Measurements from ENCODE around the gene OSBPL9. TPM values are rescaled to one million over a fixed set of nuclear protein-coding genes. Genes with fewer than 3 reads are reported as not detected.

The OSBPL9 gene
- total RNA-seq, 1 experiment from 2014 or later, result 61.9 TPM

DNA sequence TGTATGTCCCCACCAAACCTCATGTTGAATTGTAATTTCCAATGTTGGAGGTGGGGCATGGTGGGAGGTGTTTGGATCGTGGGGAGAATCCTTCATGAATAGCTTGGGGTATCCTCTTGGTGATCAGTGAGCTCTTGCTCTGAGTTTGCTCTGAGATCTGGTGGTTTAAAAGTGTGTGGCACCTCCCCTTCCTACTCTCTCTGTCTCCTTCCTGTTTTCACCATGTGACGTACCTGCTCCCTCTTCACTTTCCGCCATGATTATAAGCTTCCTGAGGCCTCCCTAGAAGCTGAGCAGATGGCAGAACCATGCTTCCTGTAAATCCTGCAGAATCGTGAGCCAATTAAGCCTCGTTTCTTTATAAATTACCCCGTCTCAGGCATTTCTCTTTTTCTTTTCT lies 40.0 kb upstream of the OSBPL9 start:
- Histone ChIP-seq H3K36me3 (ENCODE audit: control insufficient read depth, insufficient read depth, low read length) (no peaks in the 10 kb centered on the region), H3K4me1 (no peaks in the 10 kb centered on the region), H3K4me3 (ENCODE audit: low read depth, low read length) (no peak overlapping the region), H3K9me3 (no peaks in the 10 kb centered on the region), H3K27me3 (replicated peaks; ENCODE audit: control insufficient read depth, insufficient read depth, low read length) (no peaks in the 10 kb centered on the region)
- intact Hi-C loops (cut with micrococcal nuclease; ENCODE audit: unreplicated experiment), result no loop called here
- Mint-ChIP-seq H3K9me3 (ENCODE audit: unreplicated experiment) (no peaks in the 10 kb centered on the region), H3K27me3 (ENCODE audit: insufficient read depth, unreplicated experiment) (no peaks in the 10 kb centered on the region), H3K27ac (ENCODE audit: unreplicated experiment) (no peak overlapping the region), H3K36me3 (ENCODE audit: insufficient read depth, unreplicated experiment) (no peaks in the 10 kb centered on the region), H3K4me1 (ENCODE audit: low read depth, unreplicated experiment) (no peaks in the 10 kb centered on the region), H3K4me3 (ENCODE audit: unreplicated experiment) (no peak overlapping the region)
- CTCF ChIA-PET, result no interaction called here
- TF ChIP-seq, protein P1, sequence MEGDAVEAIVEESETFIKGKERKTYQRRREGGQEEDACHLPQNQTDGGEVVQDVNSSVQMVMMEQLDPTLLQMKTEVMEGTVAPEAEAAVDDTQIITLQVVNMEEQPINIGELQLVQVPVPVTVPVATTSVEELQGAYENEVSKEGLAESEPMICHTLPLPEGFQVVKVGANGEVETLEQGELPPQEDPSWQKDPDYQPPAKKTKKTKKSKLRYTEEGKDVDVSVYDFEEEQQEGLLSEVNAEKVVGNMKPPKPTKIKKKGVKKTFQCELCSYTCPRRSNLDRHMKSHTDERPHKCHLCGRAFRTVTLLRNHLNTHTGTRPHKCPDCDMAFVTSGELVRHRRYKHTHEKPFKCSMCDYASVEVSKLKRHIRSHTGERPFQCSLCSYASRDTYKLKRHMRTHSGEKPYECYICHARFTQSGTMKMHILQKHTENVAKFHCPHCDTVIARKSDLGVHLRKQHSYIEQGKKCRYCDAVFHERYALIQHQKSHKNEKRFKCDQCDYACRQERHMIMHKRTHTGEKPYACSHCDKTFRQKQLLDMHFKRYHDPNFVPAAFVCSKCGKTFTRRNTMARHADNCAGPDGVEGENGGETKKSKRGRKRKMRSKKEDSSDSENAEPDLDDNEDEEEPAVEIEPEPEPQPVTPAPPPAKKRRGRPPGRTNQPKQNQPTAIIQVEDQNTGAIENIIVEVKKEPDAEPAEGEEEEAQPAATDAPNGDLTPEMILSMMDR (IDR thresholded peaks at IDR 0.05; ENCODE audit: insufficient read depth in 1 of 2, low read depth in 1 of 2, low read length in 1 of 2, severe bottlenecking in 1 of 2, unreplicated experiment in 1 of 2), result no peak
- no TSS peak for BruUV-seq (replicated peaks)
- DNase-seq, result no peak
- POLR2A ChIA-PET, result no interaction called here

DNA sequence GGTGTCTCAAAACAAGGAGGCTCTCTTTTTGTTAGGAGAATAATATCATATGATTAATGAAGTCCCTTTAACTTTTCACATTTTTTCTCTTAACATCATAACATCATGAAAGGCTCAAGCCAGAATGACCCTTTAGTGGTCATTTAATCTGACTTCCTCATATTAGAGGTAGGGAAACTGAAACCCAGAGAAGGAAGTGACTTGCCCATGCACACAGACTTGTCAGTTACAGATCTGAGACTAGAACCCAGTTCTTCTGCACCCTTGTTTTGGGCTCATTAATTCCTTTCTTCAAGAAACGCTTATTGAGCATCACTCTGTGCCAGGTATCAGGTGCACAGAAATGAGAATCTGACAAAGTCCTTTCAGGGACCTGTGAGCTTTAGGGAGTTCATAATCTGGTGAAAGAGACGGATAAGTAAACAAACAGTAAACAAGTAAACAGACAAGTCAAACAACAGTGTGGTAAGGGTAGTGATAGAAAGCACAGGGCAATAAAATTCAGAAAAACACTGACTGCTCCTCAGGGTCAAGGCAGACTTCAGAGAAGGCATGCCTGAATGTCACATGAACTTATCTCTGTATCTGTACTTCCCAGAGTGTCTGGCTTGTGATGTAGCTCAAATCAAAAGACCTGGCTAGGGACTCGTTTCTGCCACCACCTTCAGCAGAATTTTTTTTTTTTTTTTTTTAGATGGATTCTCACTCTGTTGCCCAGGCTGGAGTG lies 38.3 kb upstream of the OSBPL9 start:
- TF ChIP-seq, protein P1 (IDR thresholded peaks at IDR 0.05; ENCODE audit: insufficient read depth in 1 of 2, low read depth in 1 of 2, low read length in 1 of 2, severe bottlenecking in 1 of 2, unreplicated experiment in 1 of 2), result no peak

DNA sequence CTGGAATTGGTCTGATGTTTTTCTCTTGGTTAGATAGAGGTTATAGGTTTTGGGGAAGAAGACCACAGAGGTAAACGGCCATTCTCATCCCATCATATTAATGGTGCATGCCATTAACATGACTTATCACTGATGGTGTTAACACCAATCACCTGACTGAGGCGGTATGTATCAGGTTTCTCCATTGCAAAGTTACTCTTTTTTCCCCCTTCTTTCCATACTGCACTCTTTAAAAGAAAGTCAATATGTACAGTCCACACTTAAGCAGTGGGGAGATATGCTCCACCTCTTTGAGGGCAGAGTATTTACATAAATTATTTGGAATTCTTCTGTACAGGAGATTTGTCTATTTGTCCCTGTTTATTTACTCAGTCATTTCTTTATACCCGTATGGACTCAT lies 35.7 kb upstream of the OSBPL9 start:
- Mint-ChIP-seq H3K9me3 (ENCODE audit: unreplicated experiment) (no peaks in the 10 kb centered on the region), H3K4me1 (ENCODE audit: low read depth, unreplicated experiment) (no peaks in the 10 kb centered on the region), H3K27ac (ENCODE audit: unreplicated experiment) (no peak overlapping the region), H3K4me3 (ENCODE audit: unreplicated experiment) (no peak overlapping the region), H3K27me3 (ENCODE audit: insufficient read depth, unreplicated experiment) (no peaks in the 10 kb centered on the region), H3K36me3 (ENCODE audit: insufficient read depth, unreplicated experiment) (no peaks in the 10 kb centered on the region)
- Histone ChIP-seq H3K4me1 (no peaks in the 10 kb centered on the region), H3K36me3 (ENCODE audit: control insufficient read depth, insufficient read depth, low read length) (no peaks in the 10 kb centered on the region; the same call in 1 of the 2 replicates), H3K27me3 (replicated peaks; ENCODE audit: control insufficient read depth, insufficient read depth, low read length) (no peaks in the 10 kb centered on the region), H3K9me3 (no peaks in the 10 kb centered on the region), H3K4me3 (ENCODE audit: low read depth, low read length) (no peak overlapping the region)
- ChIA-PET POLR2A (no interaction called here), CTCF (no interaction called here)
- DNase-seq, result no peak
- intact Hi-C loops (cut with micrococcal nuclease; ENCODE audit: unreplicated experiment), result no loop called here
- no TSS peak for BruUV-seq (replicated peaks)
- TF ChIP-seq, protein P1 (IDR thresholded peaks at IDR 0.05; ENCODE audit: insufficient read depth in 1 of 2, low read depth in 1 of 2, low read length in 1 of 2, severe bottlenecking in 1 of 2, unreplicated experiment in 1 of 2), result no peak

More for the DNA sequence above, 38.3 kb upstream of the OSBPL9 start:
- CTCF ChIA-PET, result interaction anchor here (0.7 kb wide), 1 partner anchor 153 kb away, joined by 4 read pairs; no protein-coding TSS in a partner anchor
- H3K36me3 ChIP-seq (ENCODE audit: control insufficient read depth, insufficient read depth, low read length), result no peaks in the 10 kb centered on the region
- H3K9me3 Mint-ChIP-seq (ENCODE audit: unreplicated experiment), result no peaks in the 10 kb centered on the region
- no peak overlapping the region for H3K4me3 Mint-ChIP-seq (ENCODE audit: unreplicated experiment)
- no peaks in the 10 kb centered on the region for H3K27me3 ChIP-seq (replicated peaks; ENCODE audit: control insufficient read depth, insufficient read depth, low read length)
- H3K27ac Mint-ChIP-seq (ENCODE audit: unreplicated experiment), result no peak overlapping the region
- H3K4me3 ChIP-seq (ENCODE audit: low read depth, low read length), result no peak overlapping the region
- no TSS peak for BruUV-seq (replicated peaks)
- intact Hi-C loops (cut with micrococcal nuclease; ENCODE audit: unreplicated experiment), result no loop called here
- no peaks in the 10 kb centered on the region for H3K36me3 Mint-ChIP-seq (ENCODE audit: insufficient read depth, unreplicated experiment)
- H3K27me3 Mint-ChIP-seq (ENCODE audit: insufficient read depth, unreplicated experiment), result no peaks in the 10 kb centered on the region
- DNase-seq, result no peak
- H3K4me1 Mint-ChIP-seq (ENCODE audit: low read depth, unreplicated experiment), result no peaks in the 10 kb centered on the region
- POLR2A ChIA-PET, result no interaction called here
- no peaks in the 10 kb centered on the region for H3K4me1 ChIP-seq
- no peaks in the 10 kb centered on the region for H3K9me3 ChIP-seq
